Left ventricle myocardium inferior (tissue), 1 donor: ENCODE data around the gene SPATC1L. TPM values are rescaled to one million over a fixed set of nuclear protein-coding genes. Genes with fewer than 3 reads are reported as not detected.

Experiments
- DNase-seq: peaks from one replicate; pipeline ENCODE4 v3.0.0-alpha.2; 2020
- H3K27ac ChIP-seq: fragments of 200-600 bp; replicated peaks from 2 replicates; pipeline ENCODE4 v1.8.0; 2021
- H3K27me3 ChIP-seq: fragments of 200-600 bp; 2 replicates; pipeline ENCODE4 v1.8.0; 2021; ENCODE audit warnings: low read depth
- H3K36me3 ChIP-seq: fragments of 200-600 bp; 2 replicates; pipeline ENCODE4 v1.8.0; 2021
- H3K4me1 ChIP-seq: fragments of 200-600 bp; 2 replicates; pipeline ENCODE4 v1.8.0; 2021
- H3K4me3 ChIP-seq: fragments of 200-600 bp; 2 replicates; pipeline ENCODE4 v1.8.0; 2021; ENCODE audit warnings: mild to moderate bottlenecking, moderate library complexity
- H3K9me3 ChIP-seq: fragments of 200-600 bp; replicated peaks from 2 replicates; pipeline ENCODE4 v1.8.0; 2021
- intact Hi-C: fragments of 100-400 bp; cut with micrococcal nuclease; formaldehyde crosslinking; loops from one replicate; pipeline ENCODE4 v1.11.0; 2022
- total RNA-seq: library from RNA; stranded (reverse); fragmentation: NEBNext Ultra II Directional; extraction: Animal tissue kit (Norgen Biotek cat#: 25700); gene quantifications from one replicate; pipeline ENCODE4 v1.2.1, GENCODE V29; 2021
- TF ChIP-seq, protein P1 (sequence below): fragments of 200-600 bp; IDR thresholded peaks from 2 replicates; pipeline ENCODE4 v1.8.0; 2021; ENCODE audit warnings: antibody characterized with exemption, mild to moderate bottlenecking, borderline replicate concordance
- donor health status: DM: no; HTN: yes; CAD: no; lungs with severe emphysema.

The SPATC1L gene
- total RNA-seq, 1 donor from 2014 or later = 7.0 TPM

- TF ChIP-seq, protein P1, sequence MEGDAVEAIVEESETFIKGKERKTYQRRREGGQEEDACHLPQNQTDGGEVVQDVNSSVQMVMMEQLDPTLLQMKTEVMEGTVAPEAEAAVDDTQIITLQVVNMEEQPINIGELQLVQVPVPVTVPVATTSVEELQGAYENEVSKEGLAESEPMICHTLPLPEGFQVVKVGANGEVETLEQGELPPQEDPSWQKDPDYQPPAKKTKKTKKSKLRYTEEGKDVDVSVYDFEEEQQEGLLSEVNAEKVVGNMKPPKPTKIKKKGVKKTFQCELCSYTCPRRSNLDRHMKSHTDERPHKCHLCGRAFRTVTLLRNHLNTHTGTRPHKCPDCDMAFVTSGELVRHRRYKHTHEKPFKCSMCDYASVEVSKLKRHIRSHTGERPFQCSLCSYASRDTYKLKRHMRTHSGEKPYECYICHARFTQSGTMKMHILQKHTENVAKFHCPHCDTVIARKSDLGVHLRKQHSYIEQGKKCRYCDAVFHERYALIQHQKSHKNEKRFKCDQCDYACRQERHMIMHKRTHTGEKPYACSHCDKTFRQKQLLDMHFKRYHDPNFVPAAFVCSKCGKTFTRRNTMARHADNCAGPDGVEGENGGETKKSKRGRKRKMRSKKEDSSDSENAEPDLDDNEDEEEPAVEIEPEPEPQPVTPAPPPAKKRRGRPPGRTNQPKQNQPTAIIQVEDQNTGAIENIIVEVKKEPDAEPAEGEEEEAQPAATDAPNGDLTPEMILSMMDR = peak; percentile 80
- Histone ChIP-seq H3K4me3 (peak overlapping the region; percentile 54), H3K4me1 (peaks cover 16% of the 10 kb centered on the region), H3K27me3 (no peaks in the 10 kb centered on the region), H3K9me3 (no peaks in the 10 kb centered on the region), H3K36me3 (no peaks in the 10 kb centered on the region), H3K27ac (peak overlapping the region; percentile 47)
- DNase-seq = peak; percentile 54
- intact Hi-C loops = no loop called here
Observed at GRCh38 chr21:46153247-46154154, 30.8 kb downstream of the SPATC1L start.

DNA sequence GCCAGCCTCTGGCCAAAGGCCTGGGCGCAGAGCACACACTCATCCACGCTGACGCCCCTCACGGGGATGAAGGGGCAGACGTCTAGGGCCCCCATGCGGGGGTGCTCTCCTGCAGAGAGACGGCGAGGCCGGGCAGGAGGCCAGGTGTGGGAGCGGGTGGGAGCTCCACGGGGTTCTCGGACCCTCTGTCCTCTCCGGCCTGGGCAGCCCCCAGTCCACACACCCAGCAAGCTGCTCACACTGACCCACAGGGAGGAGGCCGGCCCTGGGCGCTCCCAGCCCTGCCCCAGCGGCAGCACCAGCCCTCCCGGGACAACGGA lies 31.4 kb downstream of the SPATC1L start:
- intact Hi-C loops = no loop called here
- Histone ChIP-seq H3K27ac (peak overlapping the region; percentile 47), H3K36me3 (no peaks in the 10 kb centered on the region), H3K4me1 (peaks cover 16% of the 10 kb centered on the region), H3K4me3 (peak overlapping the region; percentile 54), H3K27me3 (no peaks in the 10 kb centered on the region), H3K9me3 (no peaks in the 10 kb centered on the region)
- TF ChIP-seq, protein P1 = no peak
- no peak for DNase-seq

DNA sequence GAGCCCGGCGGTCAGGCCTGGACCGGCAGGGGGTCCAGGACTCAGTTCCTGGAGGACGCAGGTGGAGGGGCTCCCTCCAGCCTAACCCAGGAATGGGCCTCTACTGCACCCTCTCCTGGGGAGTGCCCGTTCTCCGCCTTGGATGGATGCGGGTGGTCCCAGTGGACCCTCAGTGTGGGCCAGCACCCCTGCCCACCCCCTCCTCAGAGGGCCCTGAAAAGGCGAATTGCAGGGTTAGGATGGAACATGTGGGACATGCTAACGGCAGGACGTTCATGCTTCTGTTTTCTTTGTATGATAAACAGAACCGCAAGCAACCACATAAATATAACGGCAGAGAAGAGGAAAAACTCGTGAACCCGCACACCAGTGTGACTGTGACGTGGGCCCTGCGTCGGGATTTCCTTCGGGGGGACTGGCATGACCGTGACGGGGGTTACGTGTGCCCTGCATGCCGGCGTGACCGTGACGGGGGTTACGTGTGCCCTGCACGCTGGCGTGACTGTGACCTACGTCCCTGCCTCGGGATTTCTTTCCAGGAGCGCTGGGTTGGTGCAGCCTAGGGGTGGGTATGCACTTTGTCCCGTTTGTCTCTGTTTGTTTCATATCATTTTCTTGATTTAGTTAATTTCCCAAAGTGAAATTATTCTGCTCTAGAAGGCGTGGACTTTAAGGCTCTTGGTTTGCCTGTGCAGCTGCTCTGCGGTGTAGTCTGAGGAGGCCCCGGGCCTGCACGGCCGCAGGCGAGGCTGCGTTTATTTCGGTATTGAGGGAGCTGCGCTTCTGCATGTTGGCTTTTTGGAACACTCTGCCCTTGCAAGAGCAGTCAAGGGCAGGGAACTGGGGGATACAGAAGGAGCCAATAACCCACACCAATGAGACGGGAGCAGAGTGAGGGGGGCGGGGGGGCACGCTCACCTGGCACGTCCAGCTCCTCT lies 32.0 kb downstream of the SPATC1L start:
- H3K4me3 ChIP-seq = peak overlapping the region; percentile 54
- H3K27me3 ChIP-seq = no peaks in the 10 kb centered on the region
- H3K4me1 ChIP-seq = peaks cover 16% of the 10 kb centered on the region
- no peak for DNase-seq
- intact Hi-C loops = no loop called here
- H3K36me3 ChIP-seq = no peaks in the 10 kb centered on the region
- no peaks in the 10 kb centered on the region for H3K9me3 ChIP-seq
- TF ChIP-seq, protein P1 = no peak
- H3K27ac ChIP-seq = peak overlapping the region; percentile 47

DNA sequence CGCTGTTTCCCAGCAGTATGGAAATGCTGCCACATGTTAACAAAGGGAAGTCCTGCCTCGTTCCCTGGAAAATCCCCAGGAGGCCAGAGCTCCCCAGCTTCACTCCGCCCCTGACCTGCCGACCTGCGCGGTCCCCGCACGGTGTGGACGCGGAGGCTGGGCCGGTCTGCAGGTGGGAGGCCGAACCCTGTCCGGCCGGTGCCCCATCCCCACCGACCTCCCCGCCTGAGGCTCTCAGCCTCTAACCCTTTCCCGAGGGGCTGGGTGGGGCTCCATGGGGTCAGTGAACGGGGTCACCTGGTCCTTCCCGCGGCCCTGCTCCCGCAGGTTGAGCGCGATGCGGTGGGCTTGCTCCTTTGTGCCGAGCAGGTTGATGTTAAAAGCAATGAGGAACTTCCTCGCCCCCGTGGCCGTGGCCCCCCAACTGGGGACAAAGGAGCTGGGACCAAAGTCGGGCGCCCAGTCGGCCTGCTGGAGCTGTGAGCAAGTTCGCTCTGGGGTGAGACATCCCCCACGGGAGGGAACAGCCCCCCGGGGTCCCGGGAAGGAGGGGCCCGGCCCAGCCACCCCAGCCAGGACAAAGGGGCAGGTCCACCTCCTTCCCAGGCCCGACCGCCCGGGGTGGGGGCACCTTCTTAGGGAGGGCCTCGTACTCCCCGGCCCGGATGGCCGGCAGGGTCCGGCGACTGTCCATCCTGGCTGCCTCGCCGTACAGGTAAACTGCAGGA lies 32.8 kb downstream of the SPATC1L start:
- DNase-seq = no peak
- Histone ChIP-seq H3K4me3 (no peak overlapping the region), H3K36me3 (no peaks in the 10 kb centered on the region), H3K9me3 (no peaks in the 10 kb centered on the region), H3K27me3 (no peaks in the 10 kb centered on the region), H3K27ac (no peak overlapping the region), H3K4me1 (peaks cover 16% of the 10 kb centered on the region)
- intact Hi-C loops = no loop called here
- TF ChIP-seq, protein P1 = no peak
